HPDE6-E6E7 (cell line): ENCODE data around the gene THY1.
"Not testable (repeated sequence)": the region's sequence is repeated elsewhere in the genome, so short reads cannot be mapped to it uniquely, and the experiment has no call there.

Experiments
- DNase-seq: peaks from one replicate; pipeline ENCODE4 v3.0.0; 2011; ENCODE audit warnings: missing footprints; ENCODE audit errors: extremely low spot score

Gene THY1

DNA sequence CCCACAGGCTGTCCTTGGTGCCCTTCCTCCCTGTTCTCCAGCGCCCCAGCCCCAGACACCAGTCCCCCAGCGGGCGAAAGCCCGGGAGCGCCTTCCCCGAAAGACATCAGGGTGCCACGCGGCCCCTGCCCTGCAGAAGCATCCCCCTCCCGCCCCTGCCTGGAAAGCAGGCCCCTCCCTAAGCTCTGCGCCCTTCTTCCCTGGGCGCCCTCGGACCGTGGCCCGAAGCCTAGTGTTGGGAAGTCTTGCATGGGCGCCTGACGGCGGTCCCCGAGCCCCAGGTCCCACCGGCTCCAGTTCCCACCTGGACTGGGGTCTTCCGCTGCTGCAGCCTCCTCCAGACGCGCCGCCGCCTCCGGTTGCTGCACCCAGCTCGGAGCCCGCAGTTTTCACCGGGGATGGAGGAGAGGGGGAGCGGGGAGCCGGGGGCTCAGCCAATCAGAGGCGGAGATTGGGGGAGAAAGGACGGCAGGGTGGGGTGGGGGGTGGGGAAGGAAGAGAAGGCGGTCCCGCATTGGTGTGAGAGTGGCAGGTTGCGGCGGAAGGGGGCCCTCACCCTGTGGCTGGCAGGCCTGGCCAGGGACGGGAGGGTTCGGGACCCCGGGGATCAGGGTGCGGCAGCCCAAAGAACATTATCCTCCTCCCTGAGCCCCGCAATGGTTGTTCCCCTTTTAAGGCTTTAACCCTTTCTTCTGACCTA, at the start of gene THY1:
THY1 (minus strand) TSS at position 364 of the 700 bp plus-strand sequence. CDS start 2,267 bp downstream, outside the sequence.
- no peak for DNase-seq

DNA sequence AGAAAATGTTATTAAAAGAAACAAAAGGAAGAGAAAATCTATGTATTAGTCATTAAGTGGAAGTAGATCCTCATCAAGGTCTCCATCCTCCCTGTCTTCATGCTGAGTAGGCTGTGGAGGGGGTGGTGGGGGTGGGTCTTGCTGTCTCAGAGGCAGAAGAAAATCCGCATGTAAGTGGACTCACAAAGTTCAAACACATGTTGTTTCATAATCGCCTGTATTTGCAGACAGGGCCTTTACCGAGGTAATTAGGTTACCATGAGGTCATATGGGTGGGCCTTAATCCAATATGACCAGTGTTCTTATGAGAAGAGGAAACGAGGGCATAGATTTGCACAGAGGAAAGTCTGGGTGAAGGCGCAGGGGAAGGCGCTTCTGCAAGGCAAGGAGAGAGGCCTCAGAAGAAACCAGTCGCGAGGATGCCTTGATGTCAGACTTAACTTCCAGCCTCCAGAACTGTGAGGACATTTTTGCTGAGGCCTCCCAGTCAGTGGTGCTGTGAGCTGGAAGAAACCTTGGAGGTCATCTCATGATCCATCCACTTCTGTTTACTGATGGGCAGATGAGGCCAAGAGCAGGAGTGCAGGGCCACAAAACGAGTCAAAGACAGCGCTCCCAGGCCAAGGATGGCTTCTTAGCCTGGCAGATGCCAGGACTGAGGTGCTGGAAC, 49.3 kb upstream of the THY1 start:
- no peak for DNase-seq

DNA sequence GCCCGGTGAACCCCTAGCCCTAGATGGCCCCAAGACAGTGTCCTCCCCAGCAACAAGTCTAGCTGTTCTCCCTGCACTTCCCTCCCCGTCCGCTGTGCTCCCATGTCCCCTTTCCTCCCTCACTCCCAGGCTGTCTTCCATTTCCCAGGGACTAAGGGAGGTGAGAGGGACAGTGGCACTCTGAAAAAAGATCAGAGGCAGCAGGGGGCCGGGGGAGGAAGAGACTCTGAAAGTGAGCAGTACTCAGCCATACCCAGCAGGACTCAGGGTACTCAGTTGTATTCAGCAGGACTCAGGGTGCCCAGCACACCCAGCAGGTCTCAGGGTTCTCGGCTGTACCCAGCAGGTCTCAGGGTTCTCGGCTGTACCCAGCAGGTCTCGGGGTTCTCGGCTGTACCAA, 48.4 kb upstream of the THY1 start:
- no peak for DNase-seq

DNA sequence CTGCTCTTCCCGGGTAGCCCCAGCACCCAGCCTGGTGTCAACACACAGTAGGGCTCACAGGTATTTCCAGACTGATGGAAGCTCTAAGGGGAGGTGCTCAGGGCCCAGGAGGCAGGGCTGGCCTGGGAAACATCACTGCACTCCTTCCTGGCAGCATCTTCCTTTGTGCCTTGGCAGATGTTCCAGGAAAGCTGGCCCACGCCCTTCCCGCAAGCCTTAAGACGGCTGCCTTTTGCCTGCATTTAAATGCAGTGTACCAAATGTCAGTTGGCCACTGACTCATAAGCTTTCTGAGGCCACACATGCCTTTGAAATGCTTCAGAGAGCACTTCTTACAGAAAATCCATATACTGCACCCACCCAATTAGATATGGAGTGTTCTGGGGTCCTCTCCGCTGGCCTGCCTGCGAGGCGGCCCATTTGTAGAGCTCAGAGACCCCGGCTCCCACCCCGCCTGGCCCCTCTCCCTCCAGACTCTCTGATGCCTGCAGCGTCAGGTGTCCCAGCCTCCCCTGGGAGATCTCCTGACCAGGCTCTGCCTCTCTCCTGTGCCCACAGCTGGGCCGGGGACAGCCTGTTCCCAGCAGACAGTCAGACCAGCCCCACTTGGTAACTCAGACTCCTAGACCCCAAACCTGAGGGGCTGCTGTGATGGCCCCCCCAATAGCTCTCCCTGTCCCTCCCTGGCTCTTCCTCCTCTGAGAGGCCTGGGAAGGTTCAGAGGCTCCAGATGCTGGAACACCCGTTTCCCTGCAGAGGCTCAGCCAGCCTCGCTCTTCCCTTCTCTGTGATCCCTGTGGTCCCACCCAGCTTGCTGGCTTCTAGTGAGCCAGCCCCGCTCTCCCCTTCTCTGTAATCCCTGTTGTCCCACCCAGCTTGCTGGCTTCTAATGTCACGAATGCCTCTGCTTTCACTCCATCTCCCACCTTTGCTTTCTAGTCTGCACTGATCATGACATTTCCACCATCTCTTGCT, 47.6 kb upstream of the THY1 start:
- DNase-seq, result no peak

DNA sequence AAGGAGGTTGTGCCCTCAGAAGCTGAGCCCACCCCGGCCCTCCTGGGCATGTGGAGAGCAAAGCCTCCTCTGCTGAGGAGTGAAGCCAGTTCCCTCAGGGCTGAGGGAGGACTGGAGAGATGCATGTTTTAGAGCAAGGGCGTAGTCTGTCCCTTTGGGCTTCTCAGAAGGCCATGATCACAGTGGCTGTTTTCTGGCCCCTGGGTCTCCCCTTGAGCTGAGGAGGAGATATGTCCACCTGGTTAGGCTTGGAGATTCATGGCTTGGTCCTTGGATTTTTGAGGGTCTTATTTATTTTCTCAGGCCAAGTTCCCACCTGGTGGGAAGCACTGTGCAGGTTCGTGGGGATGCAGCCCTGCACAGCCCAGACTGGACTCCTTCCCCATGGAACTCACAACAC, 46.5 kb upstream of the THY1 start:
- DNase-seq, result no peak

DNA sequence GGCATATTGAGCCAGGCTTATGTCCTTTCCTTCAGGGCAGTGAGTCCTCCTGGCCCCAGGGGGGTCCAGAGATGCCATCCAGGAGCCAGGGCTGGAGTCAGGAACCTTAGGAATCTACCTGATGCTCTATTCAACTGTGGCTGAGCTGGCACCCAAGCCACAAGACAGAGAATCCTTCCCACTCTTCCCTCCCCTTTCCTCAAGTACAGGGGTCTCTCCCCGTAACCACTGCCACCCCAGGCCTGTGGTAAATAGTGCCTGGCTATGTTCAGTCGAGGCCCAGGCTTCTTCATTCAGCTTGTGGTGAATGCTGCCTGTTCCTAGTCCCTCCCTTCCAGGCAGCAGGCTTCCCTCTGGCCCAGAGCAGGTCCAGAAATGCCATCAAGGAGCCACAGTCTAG, 45.5 kb upstream of the THY1 start:
- DNase-seq, result no peak

DNA sequence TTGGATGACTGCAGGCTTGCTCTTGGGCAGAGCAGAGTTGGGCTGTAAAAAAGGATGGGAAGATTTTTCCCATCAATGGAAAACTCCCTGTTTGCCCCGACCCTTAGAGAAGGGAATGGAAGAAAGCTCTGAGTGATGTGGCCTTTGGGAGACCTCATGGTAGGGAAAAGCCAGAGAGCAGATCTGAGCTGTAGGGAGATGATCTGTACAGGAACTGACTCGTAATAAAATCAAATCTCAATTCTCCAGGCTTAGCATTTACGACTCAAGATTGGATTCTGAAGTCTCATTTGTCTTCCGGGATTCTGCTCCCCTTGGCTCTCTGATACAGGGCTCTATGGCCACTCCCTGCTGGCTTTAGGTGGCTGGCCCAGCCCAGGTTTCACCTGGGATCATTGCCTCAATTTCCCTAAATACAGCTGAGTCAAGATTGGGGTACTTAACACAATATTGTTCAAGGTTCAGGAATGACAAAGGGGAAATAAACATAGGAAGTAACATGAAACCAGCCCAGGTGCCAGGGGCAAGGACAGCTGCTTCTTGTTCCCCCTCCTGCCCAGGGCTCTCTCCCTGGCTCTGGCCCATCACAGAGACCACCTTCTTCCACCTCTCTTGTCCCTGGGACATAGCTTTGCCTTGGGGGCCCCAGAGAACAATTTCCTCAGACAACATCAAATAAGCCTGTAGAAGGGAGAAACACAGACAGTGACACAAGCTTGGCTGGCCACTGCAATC, 38.4 kb upstream of the THY1 start:
- no peak for DNase-seq

DNA sequence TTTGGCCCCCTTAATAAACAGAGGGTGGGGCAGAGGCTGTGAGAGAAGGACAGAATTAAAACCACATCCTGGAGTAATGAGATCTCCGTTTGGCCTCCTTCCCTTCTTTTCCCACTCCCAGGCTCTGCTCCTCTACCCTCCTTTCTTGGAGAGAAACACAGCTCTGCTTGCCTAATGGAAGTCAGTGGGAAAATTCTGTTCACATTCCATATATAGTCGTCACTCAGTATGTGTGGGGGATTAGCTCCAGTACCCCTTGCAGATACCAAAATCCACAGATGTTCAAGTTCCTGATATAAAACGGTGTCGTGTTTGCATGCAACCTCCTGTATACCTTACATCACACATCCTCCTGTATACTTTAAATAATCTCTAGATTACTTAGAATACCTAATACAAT, 37.6 kb upstream of the THY1 start:
- DNase-seq, result no peak

DNA sequence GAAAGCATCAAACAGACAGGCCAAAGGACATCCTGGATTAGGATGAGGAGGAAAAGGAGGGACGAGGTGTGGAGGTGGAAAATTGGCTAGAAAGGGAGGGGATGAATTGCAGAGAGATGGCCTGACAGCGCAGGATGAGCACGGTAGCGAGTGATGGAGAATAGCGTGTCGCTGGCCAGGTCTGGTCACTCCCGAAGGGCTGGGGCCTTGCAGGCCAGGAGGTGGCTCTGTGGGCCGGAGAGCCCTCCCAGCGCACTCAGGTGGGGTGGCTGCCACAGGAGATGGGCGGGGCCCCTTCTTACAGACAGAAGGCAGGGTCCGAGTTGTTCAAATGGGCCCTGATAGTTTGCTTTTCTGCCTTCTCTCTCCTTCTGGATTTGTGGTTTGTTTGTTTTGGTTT, 37.1 kb upstream of the THY1 start:
- no peak for DNase-seq

DNA sequence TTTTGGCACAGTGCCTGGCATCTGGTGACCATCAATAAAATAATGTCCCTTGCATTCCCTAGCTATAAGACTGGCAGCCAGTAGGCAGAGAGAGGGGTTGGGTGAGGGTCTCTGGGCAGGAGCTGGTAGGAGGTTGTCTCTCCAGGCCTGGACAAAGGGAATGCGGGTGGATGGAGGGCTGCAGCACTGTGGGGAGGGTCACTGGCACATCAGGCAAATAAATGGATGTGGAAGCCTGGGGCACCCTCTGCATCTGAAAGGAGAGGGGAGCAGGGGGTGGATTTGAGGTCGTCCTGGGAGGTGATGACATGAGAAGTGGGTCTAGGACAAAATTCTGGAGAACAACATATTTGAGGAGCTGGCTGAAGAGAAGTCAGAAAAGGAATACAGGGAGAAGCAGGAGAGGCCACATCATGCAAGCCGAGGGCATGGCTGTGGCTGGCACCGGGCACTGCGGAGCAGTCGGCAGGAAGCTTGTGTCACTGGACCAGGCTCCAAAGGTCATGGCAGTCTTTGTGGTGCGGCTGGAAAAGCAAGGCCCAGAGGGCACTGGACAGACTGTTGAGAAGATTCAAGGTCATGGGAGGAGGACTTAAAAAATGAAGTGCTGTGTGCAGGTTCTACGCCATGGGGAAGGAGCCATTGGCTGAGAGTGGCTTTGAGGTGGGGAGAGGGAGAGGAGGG, 36.5 kb upstream of the THY1 start:
- no peak for DNase-seq

DNA sequence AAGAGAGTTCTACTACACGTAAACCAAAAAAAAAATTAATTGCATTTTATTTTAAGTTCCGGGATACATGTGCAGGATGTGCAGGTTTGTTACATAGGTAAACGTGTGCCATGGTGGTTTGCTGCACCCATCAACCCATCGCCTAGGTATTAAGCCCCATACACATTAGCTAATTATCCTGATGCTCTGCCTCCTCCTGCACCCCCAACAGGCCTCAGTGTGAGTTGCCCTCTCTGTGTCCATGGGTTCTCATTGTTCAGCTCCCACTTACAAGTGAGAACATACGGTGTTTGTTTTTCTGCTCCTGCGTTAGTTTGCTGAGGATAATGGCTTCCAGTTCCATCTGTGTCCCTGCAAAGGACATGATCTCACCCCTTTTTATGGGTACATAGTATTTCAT, 32.7 kb upstream of the THY1 start:
- not testable (repeated sequence) for DNase-seq

DNA sequence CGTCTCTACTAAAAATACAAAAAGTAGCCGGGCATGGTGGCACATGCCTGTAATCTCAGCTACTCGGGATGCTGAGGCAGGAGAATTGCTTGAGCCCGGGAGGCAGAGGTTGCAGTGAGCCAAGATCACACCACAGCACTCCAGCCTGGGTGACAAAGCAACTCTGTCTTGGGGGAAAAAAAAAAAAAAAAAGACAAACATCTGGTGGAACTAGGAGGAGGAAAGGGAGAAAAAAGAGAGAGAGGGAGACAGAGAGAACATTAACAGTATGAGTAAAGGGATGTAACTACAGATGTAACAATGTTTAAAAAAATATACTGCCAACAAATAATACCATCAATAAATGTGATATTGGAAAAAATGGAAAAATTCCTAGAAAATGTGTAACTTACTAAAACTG, 32.3 kb upstream of the THY1 start:
- not testable (repeated sequence) for DNase-seq

DNA sequence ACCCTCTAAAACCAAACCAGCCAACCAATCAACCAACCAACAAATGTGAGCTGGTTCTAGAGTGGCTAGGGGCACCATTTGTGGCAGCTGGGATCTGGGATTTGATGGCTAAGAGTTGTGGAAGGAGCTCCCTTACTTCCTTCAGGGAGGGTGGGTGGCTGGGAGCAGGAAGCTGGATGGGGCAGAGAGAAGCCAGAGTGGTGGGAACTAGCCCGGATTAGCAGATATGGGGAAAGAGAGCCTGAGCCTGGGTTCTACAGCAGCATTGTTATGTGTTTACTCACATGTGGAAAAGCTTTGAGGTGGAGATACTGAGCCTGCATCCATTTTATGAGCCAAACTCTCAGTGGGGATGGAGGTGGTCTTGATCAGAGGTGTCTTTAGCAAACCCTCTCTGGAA, 30.9 kb upstream of the THY1 start:
- DNase-seq, result no peak

DNA sequence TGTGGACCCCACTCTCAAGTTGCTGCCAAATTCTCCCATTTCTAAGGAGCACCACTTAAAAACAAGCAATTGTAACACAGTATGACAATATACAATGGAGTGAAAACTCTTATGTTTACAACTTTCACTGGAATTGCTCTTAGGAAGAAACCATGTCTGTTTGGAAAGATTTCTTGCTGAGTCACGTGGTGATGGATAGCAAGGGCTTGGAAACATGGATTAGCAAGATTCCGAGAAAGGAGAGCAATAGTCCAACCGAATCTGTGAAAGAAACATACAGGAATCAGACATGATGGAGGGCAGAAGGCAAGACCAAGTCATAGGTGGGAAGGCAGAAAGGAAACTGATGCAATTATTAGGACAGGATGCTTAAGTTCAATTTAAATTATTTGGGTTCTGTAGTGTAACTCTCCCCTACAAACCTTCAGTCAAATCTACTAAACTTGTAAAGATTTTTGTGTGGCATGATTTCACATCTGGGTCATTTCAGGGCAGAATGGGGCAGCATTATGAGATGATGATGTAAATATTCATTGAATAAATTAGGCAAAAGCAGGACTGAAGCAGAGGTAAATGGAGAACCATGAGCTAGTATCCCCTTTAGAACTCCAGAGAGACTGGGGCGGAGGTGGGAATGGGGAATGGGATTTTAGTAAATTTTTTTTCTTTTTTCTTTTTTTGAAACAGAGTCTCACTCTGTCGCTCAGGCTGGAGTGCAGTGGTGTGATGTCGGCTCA, 27.8 kb upstream of the THY1 start:
- no peak for DNase-seq

DNA sequence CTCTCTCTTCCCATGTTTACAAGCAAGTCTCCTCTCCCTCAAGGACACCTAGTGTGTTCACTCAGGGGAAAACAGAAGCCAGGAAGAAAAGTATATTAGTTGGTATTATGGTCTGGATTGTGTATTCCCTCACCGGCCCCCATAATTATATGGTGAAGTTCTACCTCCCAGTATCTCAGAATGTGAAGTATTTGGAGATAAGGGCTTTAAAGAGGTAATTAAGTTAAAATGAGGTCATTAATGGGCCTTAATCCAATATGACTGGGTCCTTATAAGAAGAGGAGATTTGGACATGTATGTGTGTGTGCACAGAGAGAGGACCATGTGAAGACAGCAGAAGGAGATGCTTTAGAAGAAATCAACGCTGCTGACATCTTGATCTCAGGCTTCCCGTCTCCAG, 26.5 kb upstream of the THY1 start:
- no peak for DNase-seq

DNA sequence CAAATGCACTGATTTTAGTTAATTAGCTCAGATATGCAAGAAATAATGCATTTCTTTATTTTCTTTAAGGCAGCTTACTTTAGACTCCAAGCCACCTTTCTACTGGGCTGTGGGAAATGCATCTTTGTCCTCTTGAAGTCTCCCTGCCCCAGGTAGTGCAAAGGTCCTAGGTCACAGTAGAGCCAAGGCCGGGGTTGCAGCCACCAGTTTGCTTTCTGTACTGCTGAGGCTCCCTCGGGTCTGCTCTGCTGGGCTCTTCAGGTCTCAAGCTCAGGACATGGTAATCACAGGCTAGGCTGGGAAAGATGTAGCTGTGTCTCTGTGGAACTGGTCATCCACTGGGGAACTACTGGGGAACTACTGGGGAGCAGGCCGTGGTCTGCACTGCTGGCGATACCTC, 25.4 kb upstream of the THY1 start:
- DNase-seq, result no peak

DNA sequence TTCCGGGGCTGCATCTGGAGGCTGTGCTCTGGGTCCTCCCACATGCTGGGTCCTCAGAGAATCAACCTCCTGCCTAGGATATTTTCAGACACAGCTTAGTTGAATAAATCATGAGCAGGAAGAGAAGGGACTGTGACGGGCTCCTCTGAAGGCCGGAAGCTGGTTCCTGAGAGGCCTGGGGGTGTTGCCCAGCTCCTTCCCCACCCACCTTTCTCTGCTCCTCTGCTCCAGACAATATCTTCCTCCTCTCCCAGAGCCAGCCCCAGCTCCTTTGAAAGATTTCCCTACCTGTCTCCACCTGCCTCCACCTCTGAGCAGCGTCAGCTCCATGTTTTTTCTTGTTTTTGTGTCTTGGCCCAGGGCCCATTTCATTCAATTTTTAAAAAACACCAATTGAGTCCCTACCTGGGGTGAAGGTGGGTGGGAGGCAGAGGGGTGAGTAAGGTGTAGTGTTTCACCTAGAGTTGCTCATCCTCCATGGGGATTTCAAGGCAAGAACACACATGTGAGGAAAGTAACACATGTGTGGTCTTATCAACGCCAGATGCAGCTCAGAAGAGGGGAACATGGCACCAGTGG, 24.8 kb upstream of the THY1 start:
- no peak for DNase-seq

DNA sequence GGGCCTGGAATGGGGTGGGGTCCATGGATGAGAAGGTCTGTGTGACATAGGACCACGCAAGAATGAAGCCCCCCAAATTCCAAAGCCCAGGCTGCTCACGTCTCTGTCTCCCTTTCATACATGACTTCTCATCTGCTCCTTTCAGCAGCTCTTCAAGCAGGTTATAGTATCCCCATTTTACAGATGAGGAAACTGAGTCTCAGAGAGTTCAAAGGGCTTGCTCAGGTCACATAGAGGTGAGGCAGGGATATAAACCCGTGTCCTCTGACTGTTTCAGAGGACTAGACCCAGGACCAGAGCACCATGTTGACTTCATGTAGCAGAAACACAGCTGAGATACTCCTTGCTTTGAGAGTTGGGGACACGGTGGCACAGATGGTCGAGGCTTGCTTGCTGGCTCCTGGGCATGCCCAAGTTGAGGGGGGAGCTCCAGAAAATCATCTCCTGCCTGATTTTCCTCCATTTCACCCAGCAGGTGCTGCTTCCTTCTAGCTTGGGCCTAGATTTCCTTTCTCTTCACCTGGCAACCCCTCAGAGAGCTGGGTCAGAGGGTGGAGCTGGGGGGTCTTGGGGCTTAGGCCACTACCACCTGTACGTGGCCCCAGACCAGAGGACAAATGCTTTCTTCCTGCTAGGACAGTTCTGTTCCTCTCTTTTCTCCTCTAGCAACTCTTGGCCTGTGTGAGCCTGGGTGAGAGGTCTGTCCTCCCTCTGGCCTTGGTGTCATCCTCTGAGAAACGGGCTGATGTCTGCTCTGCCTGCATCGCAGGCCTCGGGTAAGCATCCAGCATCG, 24.1 kb upstream of the THY1 start:
- no peak for DNase-seq

DNA sequence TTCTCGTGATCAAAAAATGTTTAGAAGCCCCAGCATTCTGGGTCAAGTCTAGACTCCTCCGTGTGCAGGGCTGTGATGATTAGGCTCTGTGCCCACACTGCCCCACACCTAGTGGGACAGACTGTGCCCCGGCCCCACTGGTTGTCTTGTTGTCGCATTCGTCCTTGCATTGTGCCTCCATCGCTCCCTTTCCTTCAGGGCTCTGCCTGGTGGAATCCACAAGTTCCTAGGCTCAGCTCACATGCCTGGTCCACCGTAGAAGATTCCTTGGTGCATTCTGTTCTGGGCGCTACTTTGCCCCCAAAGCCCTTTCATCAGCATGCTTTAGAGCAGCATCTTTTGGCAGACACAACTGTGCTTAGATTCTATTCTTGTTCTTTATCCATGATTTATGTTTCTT, 23.5 kb upstream of the THY1 start:
- DNase-seq, result no peak
